GM21786 (cell line): ENCODE results near the gene TGFBR1.

Experiments used
- ATAC-seq: cut with Tn5 transposase; IDR thresholded peaks from one replicate; pipeline ENCODE4 v1.9.1; 2021; ENCODE audit not compliant: unreplicated experiment

TGFBR1 gene

DNA sequence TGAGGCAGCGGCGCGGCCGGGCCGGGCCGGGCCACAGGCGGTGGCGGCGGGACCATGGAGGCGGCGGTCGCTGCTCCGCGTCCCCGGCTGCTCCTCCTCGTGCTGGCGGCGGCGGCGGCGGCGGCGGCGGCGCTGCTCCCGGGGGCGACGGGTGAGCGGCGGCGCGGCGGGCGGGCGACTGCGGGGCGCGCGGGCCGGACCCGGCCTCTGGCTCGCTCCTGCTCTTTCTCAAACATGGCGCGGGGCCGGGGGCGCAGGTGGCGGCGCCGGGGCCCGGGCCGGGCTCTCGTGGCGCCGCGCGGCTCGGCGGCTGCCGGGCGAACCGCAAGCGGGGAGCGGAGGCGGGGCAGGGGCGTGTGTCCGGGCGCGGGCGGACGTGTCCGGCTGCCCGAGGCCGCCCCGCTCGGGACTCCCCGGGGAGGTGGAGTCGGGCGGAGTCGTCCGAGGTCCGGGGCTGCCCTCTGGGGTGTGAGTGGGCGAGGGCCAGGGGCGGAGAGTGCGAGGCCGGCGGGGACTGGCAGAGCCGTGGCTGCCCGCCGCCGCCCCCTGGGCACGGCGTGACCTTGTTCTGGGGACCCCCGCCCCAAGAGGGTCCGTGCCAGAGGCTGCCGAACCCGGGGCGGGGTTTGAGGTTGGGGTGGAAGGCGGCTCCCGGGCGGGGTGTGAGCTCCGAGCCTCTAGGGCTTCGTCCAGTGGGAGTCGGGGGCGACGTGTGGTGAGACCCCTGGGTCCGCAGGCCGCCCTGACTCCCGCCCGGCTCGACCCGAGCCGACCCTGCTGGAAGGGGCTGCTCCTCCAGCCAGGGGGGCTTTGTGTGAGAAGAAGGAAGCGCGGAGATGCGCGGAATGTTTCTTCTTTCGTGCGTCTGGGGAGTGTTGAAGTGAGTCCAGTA lies 485 bp downstream of the TGFBR1 start:
- peak; percentile 56 for ATAC-seq

- ATAC-seq: no peak
Observed at GRCh38 chr9:99106044-99106375, 1.1 kb downstream of the TGFBR1 start.

GRCh38 chr9:99107421-99107820 lies 2.5 kb downstream of the TGFBR1 start:
- ATAC-seq: no peak

DNA sequence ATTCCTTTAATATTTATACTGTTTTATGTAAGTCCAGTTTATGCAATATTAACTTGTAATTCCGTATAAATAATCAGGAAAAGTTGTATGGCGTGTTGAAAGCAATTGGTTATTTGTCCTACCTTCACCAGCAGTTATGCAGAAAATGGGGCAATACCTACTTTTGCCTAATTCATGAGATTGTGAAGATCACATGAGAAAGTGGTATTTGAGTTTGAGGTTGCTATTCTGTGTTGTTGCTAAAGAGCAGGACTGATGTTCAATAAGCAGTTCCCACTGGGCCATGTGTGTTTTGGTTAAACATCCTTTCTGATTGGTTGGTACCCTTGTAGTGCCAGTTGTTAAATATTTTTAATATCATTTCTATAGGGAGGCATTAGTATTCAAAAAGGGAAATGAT lies 3.2 kb downstream of the TGFBR1 start:
- no peak for ATAC-seq

DNA sequence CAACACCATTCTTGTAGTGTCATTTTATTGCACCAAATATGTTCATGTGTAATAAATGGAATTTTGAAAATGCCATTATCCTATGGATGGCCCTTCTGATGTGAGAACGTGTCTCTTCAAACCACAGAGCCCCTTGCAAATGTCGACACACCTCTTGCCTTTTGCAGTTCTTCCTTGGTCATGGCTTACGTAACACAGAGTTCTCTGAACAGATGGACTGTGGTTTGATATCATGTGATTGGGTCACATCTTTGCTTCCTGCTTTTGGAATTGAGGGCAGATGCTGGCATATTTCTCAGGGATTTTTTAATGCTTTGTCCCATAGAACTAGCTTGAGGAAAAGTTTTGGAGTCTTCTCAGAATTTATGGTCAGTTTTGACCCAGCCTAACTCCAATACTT lies 4.6 kb downstream of the TGFBR1 start:
- ATAC-seq: no peak

DNA sequence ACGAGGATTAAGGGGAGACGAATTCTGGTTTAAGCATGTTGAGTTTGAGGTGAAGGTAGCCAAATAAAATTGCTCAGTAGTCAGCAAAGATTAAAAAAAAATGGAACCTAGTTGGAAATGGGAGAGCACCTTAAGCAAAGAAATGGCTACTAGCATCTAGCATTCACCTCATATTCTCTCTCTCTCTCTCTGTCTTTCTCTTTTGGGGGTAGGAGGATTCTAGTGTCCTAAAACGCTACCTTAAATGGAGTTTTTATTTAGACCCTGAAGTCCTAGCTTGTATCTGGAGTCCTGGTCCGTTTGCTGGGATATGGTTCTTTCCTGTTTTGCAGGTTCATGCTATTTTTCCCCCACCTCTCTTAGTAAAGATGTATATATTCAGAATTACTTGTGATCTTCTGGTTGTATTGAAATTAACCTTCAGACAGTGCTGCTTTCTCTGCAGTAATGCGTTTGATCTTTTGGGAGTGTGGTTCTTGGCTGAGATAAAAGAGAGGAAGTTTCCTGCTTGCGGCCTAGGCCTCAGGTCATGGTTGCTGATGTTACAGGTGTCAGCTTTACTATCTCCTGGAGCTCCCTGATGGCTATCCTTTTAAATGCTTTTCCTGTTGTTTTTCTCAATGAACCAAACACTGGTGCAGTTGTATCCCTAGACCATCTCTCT lies 8.0 kb downstream of the TGFBR1 start:
- ATAC-seq: no peak

DNA sequence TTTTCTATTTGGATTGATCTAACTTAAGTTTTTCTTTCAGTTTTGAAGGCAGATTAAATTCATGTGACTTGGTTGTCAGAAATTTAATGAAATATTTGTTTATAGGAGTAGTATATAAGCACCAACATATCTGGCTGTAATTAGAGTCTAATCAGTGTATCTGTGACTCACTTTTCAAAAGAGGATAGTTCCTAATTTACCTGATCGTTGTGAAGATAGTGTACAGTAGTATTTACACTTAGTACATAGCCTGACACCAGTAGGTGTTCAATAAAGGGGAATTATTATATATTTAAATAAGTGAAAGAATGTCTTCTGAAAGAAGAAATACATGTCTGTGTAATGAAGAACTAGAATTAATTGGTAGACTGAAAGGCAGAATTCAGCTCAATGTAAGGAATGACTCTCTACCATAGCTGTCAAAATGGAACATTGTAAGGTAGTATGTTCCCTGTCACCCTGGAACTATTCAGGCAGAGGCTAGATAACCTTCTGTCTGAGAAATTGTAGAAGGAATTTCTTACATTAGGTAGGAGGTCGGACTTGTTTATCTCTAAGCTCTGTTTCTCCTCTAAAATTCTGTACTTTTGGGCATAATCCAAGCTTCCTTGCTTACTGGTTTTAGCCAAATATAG lies 8.6 kb downstream of the TGFBR1 start:
- ATAC-seq: no peak

- no peak for ATAC-seq
Observed at GRCh38 chr9:99114049-99114440, 9.1 kb downstream of the TGFBR1 start.

- no peak for ATAC-seq
Observed at GRCh38 chr9:99114846-99115500, 10.1 kb downstream of the TGFBR1 start.

- no peak for ATAC-seq
Observed at GRCh38 chr9:99116003-99116411, 11.1 kb downstream of the TGFBR1 start.

- peak; percentile 99 for ATAC-seq
Observed at GRCh38 chr9:99118782-99119466, 14.0 kb downstream of the TGFBR1 start.

DNA sequence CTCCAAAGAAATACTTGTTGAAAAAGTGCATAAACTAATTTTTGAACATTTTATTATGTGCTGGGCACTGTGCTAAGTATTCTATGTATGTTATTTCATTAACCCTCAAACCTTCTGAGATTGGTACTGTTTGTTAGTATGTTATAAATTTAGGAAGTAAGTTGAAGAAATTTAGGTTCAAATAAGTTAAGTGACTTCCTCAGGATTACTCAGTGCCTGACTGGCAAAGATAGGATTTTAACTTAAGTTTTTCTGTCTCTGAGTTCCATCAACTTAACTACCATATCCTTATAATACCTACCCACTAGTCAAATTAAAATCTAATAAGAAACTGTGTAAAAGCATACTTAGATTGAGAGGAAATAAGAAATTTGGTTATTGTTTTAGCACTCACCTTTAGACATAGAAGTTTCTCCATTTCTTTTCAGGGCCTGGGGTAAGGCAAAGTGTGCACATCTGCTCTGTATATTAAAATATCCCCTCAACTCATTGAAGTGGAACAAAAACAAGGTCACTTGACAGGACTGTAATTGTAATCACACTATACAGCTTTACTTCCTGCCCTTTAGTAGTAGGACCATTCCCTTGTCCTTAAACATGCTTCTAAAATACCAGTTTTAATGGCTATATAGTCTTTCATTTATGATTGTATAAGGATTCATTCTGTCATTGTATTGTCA lies 15.2 kb downstream of the TGFBR1 start:
- no peak for ATAC-seq

- ATAC-seq: no peak
Observed at GRCh38 chr9:99121604-99122003, 16.7 kb downstream of the TGFBR1 start.

GRCh38 chr9:99124534-99125255 lies 19.8 kb downstream of the TGFBR1 start:
- no peak for ATAC-seq

GRCh38 chr9:99125446-99125845 lies 20.5 kb downstream of the TGFBR1 start:
- no peak for ATAC-seq

DNA sequence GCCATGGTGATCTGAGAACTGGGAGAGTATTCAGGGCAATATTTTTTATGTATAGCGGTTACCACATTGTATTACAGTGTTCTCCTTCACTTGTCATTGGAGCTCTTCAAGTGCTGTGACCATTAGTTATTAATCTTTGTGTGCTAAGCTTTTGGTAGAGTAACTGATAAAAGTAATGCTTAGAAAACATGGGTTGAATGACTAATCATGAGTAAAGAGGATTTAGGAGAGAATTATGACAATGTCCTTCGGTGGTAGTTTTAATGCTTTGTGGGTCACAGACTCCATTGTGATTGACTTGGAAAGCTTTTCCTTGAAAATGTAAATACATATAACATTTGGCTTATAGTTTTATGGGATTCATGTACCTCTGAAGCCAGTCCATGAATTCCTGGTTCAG lies 21.4 kb downstream of the TGFBR1 start:
- ATAC-seq: no peak

GRCh38 chr9:99127356-99128132 lies 22.6 kb downstream of the TGFBR1 start:
- ATAC-seq: peak; percentile 16

- ATAC-seq: peak; percentile 44
Observed at GRCh38 chr9:99128133-99128406, 23.2 kb downstream of the TGFBR1 start.

DNA sequence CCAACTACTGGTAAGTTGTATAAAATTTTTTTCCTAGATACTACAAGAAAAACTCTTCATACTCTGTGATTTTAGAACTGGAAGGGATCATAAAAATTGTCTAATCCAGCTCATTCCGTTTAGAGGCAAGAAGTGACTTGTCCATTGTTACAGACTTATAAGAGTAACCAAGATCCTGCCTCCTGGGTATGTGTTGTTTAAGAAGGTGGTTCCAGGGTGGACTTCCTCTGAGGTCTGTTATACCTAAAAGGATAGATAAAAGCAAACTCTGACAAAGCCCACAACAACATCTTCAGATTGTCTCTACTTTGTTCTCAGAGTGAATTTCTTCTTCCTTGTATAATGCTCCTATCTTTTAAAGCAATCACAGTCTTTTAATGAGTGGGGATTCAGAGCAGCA lies 24.2 kb downstream of the TGFBR1 start:
- no peak for ATAC-seq
